ENCODE results near the gene AUNIP.

DNA sequence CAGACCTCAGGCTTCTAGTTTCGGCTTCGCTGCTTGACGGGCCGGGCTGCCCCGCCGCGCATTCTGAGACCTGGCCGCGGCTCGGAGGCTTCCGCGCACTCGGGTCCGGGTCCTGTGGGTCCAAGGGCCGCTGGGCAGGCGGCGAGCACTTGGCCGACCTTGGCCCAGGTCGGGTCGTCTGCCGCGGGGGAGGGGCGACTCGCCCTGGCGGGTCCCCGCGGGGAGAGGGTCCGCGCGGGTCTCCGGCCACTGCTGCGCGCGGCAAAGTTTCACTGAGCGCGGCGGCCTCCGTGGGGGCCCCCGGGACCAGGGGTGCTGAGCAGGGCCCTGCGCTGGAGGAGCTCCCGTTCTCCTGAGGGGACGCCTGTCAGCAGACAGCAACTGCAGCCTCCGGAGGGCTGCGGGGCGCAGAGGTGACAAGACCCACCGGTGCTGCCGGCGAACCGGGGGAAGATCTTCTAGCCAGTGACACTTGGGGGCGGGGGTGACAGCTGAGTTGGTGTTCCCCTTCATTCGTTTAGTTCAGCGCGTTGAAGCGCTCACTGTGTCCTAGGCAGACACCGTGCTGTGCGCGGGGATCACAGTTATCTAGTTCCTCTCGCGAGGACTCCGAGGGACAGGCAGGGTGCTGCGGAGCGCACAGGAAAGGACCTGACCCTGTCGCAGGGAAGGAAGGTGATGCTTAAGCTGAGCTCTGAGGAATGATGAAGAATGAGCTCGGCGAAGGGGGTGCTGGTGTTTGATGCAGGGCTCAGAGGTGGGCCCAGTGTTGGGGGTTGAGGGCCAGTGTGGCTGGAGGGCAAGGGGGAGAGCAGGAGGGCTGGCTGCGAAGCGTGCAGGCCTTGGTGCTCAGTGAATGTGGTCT is 38.8 kb downstream of the AUNIP start:
- TF ChIP-seq, protein P1, sequence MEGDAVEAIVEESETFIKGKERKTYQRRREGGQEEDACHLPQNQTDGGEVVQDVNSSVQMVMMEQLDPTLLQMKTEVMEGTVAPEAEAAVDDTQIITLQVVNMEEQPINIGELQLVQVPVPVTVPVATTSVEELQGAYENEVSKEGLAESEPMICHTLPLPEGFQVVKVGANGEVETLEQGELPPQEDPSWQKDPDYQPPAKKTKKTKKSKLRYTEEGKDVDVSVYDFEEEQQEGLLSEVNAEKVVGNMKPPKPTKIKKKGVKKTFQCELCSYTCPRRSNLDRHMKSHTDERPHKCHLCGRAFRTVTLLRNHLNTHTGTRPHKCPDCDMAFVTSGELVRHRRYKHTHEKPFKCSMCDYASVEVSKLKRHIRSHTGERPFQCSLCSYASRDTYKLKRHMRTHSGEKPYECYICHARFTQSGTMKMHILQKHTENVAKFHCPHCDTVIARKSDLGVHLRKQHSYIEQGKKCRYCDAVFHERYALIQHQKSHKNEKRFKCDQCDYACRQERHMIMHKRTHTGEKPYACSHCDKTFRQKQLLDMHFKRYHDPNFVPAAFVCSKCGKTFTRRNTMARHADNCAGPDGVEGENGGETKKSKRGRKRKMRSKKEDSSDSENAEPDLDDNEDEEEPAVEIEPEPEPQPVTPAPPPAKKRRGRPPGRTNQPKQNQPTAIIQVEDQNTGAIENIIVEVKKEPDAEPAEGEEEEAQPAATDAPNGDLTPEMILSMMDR (IDR thresholded peaks at IDR 0.05) = no peak
- no peak for TF ChIP-seq ZFX (IDR thresholded peaks at IDR 0.05; ENCODE audit: borderline replicate concordance)
